Fibroblast of lung (primary cell): ENCODE data around the gene MMS19. TPM values are rescaled to one million over a fixed set of nuclear protein-coding genes. Genes with fewer than 3 reads are reported as not detected.

ENCODE experiments used
- DNase-seq, 2 donors: peaks; one replicate each; pipeline versions ENCODE4 v3.0.0 to v3.0.0-alpha.2; 2010; ENCODE audit warnings: low read depth in 2 of 2
- H2AFZ ChIP-seq: 2 replicates; pipeline ENCODE4 v1.5.1; 2012; ENCODE audit warnings: low read length, control low read depth, inconsistent platforms
- H3K27ac ChIP-seq: 2 replicates; pipeline ENCODE4 v1.5.1; 2011; ENCODE audit warnings: low read length, control low read depth; ENCODE audit not compliant: insufficient read depth
- H3K27me3 ChIP-seq: 2 replicates; pipeline ENCODE4 v1.5.1; 2011; ENCODE audit warnings: mild to moderate bottlenecking, low read length; ENCODE audit not compliant: control insufficient read depth, insufficient read depth
- H3K36me3 ChIP-seq: 2 replicates; pipeline ENCODE4 v1.5.1; 2011; ENCODE audit warnings: low read length; ENCODE audit not compliant: control insufficient read depth, insufficient read depth
- H3K4me1 ChIP-seq: 2 replicates; pipeline ENCODE4 v1.5.1; 2011; ENCODE audit warnings: low read length; ENCODE audit not compliant: control insufficient read depth, insufficient read depth; ENCODE audit errors: extremely low read depth
- H3K4me2 ChIP-seq: 2 replicates; pipeline ENCODE4 v1.5.1; 2011; ENCODE audit warnings: low read length, control low read depth; ENCODE audit not compliant: insufficient read depth; ENCODE audit errors: extremely low read depth
- H3K4me3 ChIP-seq, 4 experiments: fragments of 200-600 bp in 1 of 4; sonication (generic) in 1 of 4; replicated peaks in 1 of 4; 2 replicates each; pipeline ENCODE4 v1.5.1; 2011 to 2016; ENCODE audit warnings: low read length in 4 of 4, low read depth in 3 of 4, mild to moderate bottlenecking in 3 of 4, control low read depth in 2 of 4, inconsistent platforms in 1 of 4, mixed read lengths in 1 of 4; ENCODE audit not compliant: insufficient read depth in 1 of 4; ENCODE audit errors: control extremely low read depth in 1 of 4
- H3K79me2 ChIP-seq: 2 replicates; pipeline ENCODE4 v1.5.1; 2012; ENCODE audit warnings: mild to moderate bottlenecking, low read length, inconsistent platforms; ENCODE audit not compliant: control insufficient read depth, insufficient read depth
- H3K9ac ChIP-seq: 2 replicates; pipeline ENCODE4 v1.5.1; 2011; ENCODE audit warnings: mild to moderate bottlenecking, low read length, control low read depth; ENCODE audit not compliant: insufficient read depth
- H3K9me3 ChIP-seq: 2 replicates; pipeline ENCODE4 v1.5.1; 2012; ENCODE audit warnings: low read depth, low read length; ENCODE audit not compliant: control insufficient read depth, insufficient read depth
- H4K20me1 ChIP-seq: 2 replicates; pipeline ENCODE4 v1.5.1; 2011; ENCODE audit warnings: low read length; ENCODE audit not compliant: control insufficient read depth, insufficient read depth; ENCODE audit errors: extremely low read depth
- EZH2 ChIP-seq: IDR thresholded peaks from 2 replicates; pipeline ENCODE4 v1.5.1; 2012; ENCODE audit warnings: low read length, control low read depth, mild to moderate bottlenecking; ENCODE audit errors: missing control alignments
- polyA plus RNA-seq, 2 donors: library from polyadenylated mRNA; depleted of rRNA in 1 of 2; stranded (reverse) in 1 of 2; unstranded in 1 of 2; fragments of >200 nt; gene quantifications; 2 replicates each; pipeline ENCODE4 v1.2.1, GENCODE V29; 2011 to 2012; ENCODE audit warnings: missing spikeins in 1 of 2
- total RNA-seq: library from RNA; depleted of rRNA; stranded (reverse); fragments of >200 nt; gene quantifications from 2 replicates; pipeline ENCODE4 v1.2.1, GENCODE V29; 2014
- TF ChIP-seq, protein P1 (sequence below), 2 donors: IDR thresholded peaks in 1 of 2; conservative IDR thresholded peaks in 1 of 2; 1 replicate in 1 of 2; 2 replicates in 1 of 2; pipeline ENCODE4 v1.5.1; 2011 to 2012; ENCODE audit warnings: low read length in 2 of 2, control low read depth in 1 of 2, inconsistent platforms in 1 of 2, low read depth in 1 of 2, mild to moderate bottlenecking in 1 of 2

Gene MMS19
- total and polyA plus RNA-seq, 2 donors (not counting 1 experiment from before 2014, with no cell fraction given): 44.7 to 64.7 TPM

DNA sequence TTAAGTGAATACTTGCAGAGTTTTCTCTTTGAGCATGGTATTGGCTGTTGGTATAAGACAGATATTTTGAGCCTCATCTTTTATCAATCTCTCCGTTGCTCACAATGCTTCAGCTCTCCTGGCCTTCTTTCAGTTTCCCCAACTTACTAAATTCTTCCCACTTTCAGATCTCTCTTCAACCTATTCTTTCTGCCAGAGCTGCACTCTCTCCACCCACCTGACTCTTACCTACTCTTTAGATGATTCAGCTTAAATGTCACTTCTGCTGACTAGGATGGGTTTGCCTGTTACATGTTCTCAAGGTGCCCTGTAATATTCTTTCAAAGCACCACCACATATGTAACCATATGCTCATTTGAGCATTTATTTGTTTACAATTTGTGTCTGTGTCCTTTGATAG is 54.0 kb downstream of the MMS19 start:
- no peak overlapping the region for H3K27ac ChIP-seq
- H2AFZ ChIP-seq: no peak overlapping the region
- peaks cover 1% of the 10 kb centered on the region for H3K36me3 ChIP-seq
- no peaks in the 10 kb centered on the region for H4K20me1 ChIP-seq
- H3K4me1 ChIP-seq: no peaks in the 10 kb centered on the region
- no peak overlapping the region for H3K9ac ChIP-seq
- no peak overlapping the region for H3K4me2 ChIP-seq
- H3K9me3 ChIP-seq: no peaks in the 10 kb centered on the region
- H3K4me3 ChIP-seq: no peak overlapping the region
- no peak for DNase-seq
- H3K27me3 ChIP-seq: no peaks in the 10 kb centered on the region
- TF ChIP-seq EZH2: no peak
- TF ChIP-seq, protein P1, sequence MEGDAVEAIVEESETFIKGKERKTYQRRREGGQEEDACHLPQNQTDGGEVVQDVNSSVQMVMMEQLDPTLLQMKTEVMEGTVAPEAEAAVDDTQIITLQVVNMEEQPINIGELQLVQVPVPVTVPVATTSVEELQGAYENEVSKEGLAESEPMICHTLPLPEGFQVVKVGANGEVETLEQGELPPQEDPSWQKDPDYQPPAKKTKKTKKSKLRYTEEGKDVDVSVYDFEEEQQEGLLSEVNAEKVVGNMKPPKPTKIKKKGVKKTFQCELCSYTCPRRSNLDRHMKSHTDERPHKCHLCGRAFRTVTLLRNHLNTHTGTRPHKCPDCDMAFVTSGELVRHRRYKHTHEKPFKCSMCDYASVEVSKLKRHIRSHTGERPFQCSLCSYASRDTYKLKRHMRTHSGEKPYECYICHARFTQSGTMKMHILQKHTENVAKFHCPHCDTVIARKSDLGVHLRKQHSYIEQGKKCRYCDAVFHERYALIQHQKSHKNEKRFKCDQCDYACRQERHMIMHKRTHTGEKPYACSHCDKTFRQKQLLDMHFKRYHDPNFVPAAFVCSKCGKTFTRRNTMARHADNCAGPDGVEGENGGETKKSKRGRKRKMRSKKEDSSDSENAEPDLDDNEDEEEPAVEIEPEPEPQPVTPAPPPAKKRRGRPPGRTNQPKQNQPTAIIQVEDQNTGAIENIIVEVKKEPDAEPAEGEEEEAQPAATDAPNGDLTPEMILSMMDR (conservative IDR thresholded peaks at IDR 0.05 in 1 of 2, IDR thresholded peaks at IDR 0.05 in 1 of 2; ENCODE audit: low read depth in 1 of 2, low read length in 2 of 2): no peak
- peaks cover 37% of the 10 kb centered on the region for H3K79me2 ChIP-seq

DNA sequence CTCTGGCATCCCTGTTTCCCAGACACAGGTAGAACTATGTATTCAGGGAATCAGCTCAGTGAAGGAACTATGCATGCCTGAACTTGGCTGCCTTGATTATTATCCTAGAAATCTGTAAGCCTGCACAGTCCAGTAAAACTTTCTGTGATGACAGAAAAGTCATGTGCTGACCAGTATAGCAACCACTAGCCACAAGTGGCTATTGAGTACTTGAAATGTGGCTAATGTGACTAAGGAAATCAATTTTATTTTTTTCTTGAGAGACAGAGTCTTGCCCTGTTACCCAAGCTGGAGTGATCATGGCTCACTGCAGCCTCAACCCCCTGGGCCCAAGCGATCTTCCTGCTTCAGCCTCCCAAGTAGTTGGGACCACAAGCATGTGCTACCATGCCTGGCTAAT is 55.9 kb downstream of the MMS19 start:
- no peaks in the 10 kb centered on the region for H4K20me1 ChIP-seq
- H3K27ac ChIP-seq: no peak overlapping the region
- H3K9me3 ChIP-seq: no peaks in the 10 kb centered on the region
- H2AFZ ChIP-seq: no peak overlapping the region
- no peak overlapping the region for H3K9ac ChIP-seq
- H3K36me3 ChIP-seq: peaks cover 1% of the 10 kb centered on the region
- no peak for DNase-seq
- H3K4me1 ChIP-seq: no peaks in the 10 kb centered on the region
- no peaks in the 10 kb centered on the region for H3K27me3 ChIP-seq
- H3K4me2 ChIP-seq: no peak overlapping the region
- H3K4me3 ChIP-seq: no peak overlapping the region
- peaks cover 27% of the 10 kb centered on the region for H3K79me2 ChIP-seq
- TF ChIP-seq, protein P1 (conservative IDR thresholded peaks at IDR 0.05 in 1 of 2, IDR thresholded peaks at IDR 0.05 in 1 of 2; ENCODE audit: low read depth in 1 of 2, low read length in 2 of 2): no peak
- no peak for TF ChIP-seq EZH2

DNA sequence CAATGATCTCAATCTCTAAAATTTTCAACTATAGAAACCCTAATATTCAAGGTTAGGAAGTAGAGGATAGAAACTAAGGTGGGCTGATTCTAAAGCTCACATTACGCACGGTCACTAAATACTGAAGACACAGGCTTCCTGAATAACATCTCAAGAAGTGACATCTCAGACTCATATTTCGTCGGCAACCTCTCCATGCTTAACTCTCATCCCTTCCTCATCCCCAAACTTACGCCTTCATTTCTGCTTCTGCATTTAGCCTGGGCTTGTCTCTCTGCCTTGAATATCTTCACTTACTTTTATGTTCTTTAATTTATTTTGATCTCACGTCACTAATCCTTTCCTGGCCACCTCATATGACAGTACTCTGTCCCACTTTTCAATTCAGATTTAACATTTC is 63.0 kb downstream of the MMS19 start:
- Histone ChIP-seq H3K36me3 (peaks cover 12% of the 10 kb centered on the region), H3K27me3 (no peaks in the 10 kb centered on the region), H3K9me3 (no peaks in the 10 kb centered on the region), H3K27ac (no peak overlapping the region), H3K4me1 (no peaks in the 10 kb centered on the region), H4K20me1 (no peaks in the 10 kb centered on the region), H3K79me2 (peaks cover 9% of the 10 kb centered on the region), H3K4me3 (no peak overlapping the region), H2AFZ (no peak overlapping the region), H3K4me2 (no peak overlapping the region), H3K9ac (no peak overlapping the region)
- DNase-seq: no peak
- TF ChIP-seq, protein P1 (conservative IDR thresholded peaks at IDR 0.05 in 1 of 2, IDR thresholded peaks at IDR 0.05 in 1 of 2; ENCODE audit: low read depth in 1 of 2, low read length in 2 of 2): no peak
- TF ChIP-seq EZH2: no peak
